DOHH2 (cell line): ENCODE measurements around the gene NAALADL2.

Experiments
- CTCF ChIP-seq: fragments of 200-600 bp; sonication (generic); IDR thresholded peaks from one replicate; pipeline ENCODE4 v1.5.1; 2014; ENCODE audit warnings: antibody characterized with exemption, mild to moderate bottlenecking, low read depth, low read length; ENCODE audit not compliant: poor library complexity, severe bottlenecking
- EZH2phosphoT487 ChIP-seq: fragments of 200-600 bp; sonication (generic); IDR thresholded peaks from 2 replicates; pipeline ENCODE4 v1.6.1; 2017; ENCODE audit warnings: borderline replicate concordance, mild to moderate bottlenecking, antibody characterized with exemption, low read length, moderate library complexity, mixed read lengths

DNA sequence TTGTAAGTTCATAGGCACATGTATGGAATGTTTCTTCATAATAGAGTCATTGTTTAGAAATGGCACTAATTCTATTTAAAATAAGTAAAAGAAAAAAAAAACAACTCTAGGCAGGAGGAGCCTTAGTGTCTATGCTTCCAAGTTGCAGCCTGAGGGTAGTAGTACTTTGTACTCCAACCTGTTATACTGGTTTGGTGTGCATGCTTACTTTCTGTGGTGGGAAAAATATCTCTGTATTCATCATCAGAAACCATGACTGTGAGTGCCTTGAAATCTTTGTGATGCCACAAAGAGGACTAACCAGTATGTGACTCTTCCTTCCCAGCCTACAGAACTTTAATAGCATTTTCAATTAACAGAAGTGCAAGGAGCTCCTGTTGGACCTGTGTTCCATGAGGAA is 4.4 kb downstream of the NAALADL2 start:
- TF ChIP-seq CTCF (no peak), EZH2phosphoT487 (no peak)
